ENCODE measurements around the gene PPP2R5C.

DNA sequence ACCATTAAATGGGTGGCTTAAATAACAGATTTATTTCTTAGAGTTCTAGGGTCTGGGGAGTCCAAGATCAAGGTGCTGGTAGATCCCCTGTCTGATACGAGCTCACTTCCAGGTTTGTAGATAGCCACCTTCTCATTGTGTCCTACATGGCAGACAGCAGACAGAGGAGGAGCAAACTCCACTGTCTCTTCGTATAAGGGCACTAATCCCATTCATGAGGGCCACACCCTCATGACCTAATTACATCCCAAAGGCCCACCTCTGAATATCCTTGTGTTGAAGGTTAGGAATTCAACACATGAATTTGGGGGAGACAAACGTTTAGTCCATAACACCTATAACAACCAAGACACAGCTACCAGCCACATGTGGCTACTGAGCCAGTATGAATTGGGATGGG lies 47.1 kb upstream of the PPP2R5C start:
- TF ChIP-seq FOXM1 (IDR thresholded peaks at IDR 0.05; ENCODE audit: borderline replicate concordance, low read depth) (no peak), YY1 (IDR thresholded peaks at IDR 0.05; ENCODE audit: low read depth) (no peak), EP300 (IDR thresholded peaks at IDR 0.05; ENCODE audit: borderline replicate concordance) (no peak), TAF1 (IDR thresholded peaks at IDR 0.05; ENCODE audit: low read depth) (no peak)
